SW480 (cell line): ENCODE data around the gene PPIE.
"Not testable (repeated sequence)": the region's sequence is repeated elsewhere in the genome, so short reads cannot be mapped to it uniquely, and the experiment has no call there.

Source experiments
- DNase-seq: peaks from one replicate; pipeline ENCODE4 v3.0.0-alpha.2; 2016; ENCODE audit warnings: low spot score

Gene PPIE

DNA sequence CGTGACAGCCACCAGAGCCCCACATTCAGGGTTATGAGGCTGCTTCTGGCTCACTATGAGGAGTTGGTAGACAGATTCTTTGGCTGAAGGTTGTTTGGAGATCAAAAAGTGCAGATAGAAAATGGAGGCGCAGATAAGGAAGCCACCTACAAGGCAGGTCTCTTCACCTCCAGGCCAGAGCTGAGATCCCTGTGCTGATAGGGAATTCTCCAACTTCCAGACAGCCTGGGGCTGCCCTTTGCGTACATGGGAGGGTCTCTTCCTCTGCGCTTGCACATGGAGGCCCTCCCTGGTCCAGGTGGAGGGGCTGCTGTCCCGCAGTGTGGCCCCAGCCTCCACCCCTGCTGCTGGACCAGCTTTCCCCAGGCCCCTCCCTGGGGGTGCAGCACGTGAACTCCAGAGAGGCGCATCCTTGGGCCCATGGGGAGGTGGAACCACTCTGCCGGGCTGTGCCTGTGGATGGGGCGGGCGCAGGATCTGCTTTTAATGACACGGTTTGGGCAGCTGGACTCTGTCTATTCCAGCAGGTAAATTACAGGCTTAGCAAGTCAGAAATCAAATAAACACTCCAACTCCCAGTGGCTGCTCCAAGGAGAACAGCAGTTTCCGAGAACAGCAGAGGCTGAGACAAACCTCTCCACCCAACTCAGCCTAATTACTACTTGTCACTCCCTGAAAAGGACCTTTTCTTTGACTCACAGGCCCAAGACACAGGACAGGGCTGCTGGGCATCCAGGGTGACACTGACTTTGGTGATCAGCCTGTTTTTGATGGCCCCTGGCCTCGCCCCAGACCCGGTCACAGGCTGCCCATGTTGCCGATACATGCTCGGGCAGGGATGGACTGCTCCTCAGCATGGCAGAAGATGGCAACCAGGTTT, 20.1 kb downstream of the PPIE start:
- no peak for DNase-seq

DNA sequence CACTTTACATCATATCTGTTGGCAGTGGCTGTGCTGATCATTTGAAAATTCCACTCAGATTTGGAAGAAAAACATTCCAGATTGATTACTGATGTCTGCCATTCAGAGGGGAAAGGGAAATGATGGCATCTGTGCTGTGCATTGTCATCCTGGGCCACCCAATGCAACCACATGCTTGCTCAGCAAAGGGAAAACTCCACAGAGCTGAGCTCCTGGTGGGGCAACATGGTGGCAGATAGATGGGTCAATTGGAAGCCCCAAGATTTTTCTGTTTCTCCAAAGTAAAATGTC, 20.7 kb downstream of the PPIE start:
- DNase-seq = no peak

DNA sequence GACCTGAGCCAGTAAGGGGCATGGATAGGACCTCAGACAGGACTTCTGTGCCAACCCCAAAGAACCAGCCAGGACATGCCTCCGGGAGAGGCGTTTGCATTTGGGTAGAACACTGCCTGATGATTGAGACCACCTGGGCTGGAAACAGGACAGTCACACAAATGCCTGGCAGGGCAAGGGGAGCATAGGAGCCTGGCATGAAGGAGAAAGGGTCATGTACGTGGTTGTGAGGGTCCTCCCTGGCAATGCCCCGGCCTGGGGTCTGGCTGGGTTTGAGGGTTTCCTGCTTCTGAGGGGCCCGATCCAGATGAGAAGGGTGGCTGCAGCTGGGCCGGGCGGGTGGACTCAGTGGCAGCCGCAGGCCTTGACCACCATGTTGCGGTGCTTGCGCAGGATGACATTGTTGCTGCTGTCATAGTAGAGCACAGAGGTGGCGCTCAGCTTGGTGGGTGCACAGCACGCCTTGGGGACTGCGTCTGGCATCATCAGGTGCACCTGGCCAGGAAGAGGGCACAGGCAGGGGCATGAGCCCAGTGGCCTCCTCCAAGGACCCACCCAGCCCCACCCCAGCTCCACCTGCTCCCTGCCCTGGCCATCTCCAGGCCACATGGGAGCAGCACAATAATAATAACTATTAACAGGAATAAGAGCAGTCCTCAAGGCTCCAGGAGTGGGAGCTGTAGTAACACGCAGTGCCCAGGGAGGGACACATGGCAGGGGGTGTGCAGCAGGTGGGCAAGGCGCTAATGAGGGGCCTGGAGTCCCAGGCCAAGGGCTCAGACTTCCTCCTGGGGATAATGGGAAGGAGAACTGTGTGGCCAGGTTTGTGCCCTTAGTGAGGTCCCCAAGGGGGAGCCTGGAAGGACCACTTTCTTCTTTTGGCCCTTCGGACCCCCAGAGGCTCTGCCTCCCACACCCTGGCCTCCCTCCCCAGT, 21.7 kb downstream of the PPIE start:
- DNase-seq = no peak

DNA sequence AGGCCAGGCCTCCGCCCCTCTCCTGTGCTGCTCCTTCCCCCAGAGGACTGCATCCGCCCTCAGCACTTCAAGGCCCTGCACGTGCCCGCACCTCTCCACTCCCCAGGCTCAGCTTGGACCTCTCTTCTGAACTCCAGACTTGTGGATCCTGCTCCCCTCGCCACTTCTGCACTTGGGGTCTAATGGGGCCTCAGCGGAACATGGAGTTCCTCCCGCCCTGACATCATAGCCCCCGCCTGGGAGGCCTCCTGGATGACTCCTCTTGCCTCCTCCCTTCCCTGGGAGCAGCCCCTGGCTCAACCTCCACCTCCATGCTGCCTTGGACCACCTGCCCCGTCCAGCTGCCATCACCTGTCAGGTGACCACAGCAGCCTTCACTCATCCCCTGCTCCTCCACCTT, 22.3 kb downstream of the PPIE start:
- DNase-seq = no peak

DNA sequence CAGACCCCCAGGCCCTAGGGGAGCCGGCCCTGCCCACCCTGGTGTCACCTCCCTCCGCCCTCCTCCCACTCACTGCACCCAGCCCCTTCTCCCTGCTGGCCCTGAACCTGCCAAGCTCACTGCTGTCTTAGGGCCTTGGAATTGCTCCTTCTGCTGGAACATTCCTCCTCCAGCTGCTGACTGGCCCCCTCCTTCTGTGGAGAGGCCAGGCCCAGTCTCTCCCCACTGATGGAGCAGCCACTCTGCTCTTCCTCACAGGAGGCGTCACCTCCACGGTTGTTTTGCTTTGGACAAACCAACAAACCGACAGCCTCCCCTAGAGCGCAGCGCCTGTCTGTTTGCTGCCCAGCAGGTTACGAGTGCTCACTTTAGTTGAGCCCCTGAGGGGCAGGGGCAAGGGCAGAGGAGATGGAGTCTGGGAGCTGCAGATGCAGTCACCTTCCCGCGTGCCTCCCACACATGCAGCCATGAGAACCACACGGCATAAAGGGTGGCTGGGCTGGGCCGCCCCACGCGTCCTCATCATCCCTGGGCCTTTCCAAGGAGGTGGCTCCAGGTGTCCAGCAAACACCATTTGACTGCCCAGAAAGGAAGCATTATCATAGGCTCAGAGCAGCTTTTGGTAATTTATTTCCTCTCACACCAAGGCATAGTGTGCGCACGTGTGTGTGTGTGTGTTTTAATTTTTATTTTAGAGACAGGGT, 23.0 kb downstream of the PPIE start:
- no peak for DNase-seq

DNA sequence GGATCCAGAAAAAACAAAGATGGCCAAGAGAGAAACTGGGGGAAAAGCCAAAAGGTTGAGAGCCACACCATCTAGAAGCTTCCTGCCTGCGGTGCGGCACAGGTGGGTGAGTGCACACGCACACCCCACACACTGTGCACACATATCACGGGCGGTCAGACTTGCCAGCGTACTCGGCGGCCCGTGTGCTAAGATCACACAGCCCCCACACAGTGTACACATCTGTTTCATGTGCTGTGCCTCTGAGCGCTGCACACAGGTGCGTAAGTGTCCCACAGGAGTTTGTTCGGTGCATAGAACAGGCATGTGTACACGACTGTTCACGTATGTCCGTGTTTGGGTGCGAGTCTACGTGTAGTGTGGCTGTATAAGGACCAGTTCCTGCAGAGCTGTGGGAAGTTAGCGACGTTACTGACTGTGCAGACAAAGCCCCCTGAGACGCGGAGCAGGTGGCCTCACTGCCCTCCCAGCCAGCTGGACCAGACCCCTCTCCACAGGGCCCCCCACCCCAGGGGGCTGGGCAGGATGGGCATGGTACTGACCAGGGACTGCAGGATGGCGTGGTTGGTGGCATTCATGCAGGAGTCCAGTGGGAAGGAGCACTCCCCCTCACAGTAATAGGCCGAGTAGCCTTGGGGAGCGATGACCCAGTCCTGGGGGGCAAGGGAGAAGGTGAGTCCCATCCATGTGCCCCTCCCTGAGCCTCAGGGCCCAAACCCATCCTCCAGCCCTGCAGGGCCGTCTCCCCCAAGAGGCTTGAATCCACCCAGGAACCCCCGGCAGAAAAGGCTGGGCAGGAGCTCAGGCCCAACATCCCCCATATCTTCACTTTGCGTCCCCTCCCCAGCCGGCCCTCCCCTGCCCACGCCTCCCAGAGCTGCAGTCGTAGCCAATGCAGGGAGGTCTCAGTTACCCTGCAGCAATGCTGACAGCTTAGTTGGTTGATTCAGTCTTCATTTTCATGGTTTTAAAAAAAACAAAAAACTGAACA, 24.2 kb downstream of the PPIE start:
- no peak for DNase-seq

DNA sequence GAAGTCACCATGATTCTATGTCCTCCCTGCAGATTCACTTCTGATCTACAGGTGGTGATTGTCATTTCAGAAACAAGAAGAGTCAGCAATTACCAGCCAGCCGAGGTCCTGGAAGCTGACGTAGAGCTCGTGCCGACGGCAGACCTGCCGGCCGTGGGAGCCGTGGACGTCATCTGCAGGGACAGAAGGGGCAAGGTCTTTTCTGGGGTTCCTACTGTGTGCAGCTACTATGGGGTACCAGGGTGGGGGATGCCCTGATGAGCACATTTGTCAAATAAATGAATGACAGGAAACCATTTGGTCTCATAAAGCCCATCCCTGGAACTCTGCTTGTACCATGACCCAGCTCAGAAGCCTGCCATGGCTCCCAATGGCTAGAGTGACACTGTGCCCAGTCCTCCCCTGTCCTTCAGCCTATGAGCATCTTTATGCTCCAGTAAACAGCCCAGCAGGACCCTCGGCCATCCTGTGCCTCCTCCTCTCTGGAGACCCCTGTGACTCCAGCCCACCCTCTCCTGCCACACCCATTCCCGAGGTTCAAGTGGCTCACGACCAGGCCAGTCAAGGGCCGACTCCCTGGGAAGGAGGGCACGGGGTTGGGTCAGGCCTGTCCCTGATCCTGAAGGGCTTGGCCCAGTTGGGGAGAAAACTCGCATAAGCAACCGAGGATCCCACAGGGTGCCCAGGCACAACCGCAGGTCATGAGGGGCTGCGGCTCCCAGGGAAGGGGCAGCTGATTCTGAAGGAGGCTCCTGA, 25.1 kb downstream of the PPIE start:
- DNase-seq = not testable (repeated sequence)

DNA sequence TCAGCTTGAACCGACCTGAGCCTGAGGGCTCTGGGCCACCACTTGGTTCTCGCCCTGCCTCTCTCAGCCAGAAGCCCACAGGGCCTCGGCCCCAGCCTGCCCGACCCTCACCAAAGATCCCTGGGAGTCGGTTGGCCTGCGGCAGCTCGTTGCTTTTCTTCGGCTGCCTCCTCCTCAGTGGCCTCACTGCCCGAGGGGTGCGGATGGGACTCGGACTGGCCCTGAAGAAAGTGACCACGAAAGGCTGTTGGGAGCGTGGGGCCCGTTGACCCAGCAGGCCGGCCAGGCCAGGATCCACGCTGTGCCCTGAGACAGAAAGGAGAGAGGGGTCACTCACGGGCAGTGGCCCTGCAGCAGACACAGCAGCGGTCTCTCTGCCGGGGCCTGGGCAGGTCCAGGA, 25.8 kb downstream of the PPIE start:
- not testable (repeated sequence) for DNase-seq

DNA sequence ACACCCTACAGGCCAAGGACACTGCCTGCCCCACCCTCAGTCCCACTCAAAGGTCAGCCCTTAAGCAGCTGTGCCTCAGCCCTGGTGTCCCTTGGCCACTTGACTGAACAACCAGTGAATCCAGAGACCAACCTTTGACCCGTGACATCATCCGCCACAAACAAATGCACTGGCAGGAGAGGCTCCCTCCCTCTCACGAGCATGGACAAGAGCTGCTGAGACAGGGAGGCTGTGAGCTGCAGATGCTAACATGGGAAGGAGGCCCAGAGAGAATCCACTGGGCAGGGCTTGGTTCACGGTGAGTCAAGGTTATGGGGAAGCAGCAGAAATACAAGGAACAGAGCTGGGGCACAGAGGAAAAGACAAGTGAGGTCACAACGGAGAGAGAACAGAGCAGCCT, 27.8 kb downstream of the PPIE start:
- not testable (repeated sequence) for DNase-seq

DNA sequence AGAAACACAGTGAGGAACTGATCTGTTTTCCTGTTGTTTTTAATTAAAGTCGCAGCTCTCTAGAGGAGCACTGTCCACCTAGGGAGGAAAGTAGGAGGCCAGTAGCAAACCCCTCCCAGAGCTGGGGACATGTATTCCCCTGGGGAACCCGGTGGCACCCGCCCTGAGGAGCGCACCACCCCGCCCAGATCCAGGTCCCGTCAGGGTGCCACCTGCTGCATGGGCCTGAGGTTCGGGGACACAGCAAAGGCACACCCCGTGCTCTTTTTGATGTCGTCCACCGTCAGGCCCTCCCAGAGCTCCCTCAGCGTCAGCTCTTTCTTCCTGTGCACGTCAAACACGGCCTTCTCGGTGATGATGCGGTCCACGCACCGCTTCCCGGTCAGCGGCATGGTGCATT, 30.8 kb downstream of the PPIE start:
- not testable (repeated sequence) for DNase-seq

DNA sequence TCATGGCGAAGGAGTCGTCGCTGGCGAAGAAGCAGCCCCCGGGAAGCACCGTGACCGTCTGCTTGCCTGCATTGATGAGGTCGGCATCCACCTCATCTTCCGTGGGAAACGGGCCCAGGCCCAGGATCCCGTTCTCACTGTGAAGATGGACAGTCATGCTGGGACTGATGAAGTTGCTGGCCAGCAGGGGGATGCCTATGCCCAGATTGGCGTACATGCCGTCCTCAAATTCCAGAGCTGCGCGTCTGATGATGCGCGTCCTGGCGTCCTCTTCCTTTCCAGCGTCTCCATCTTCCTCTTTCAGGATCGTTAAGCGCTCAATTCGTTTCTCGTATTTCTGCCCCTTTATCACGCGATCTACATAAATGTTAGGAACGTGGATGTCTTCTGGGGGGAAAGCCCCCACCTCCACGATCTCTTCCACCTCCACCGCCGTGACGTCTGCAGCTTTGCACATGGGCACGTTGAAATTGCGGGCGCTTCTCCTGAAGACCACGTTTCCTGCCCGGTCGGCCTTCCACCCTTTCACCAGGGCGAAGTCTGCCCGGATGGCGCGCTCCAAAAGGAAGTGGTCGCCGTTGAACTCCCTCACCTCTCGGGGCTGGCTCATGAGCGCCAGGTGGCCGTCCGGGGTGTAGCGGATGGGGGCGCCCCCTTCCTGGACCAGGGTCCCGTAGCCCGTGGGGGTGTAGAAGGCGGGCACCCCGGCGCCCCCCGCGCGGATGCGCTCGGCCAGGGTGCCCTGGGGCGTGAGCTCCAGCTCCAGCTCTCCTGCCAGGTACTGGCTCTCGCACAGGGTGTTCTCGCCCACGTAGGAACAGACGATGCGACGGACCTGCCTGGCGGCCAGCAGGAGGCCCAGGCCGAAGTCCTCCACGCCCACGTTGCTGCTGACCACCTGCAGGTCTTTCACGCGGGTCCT, 31.7 kb downstream of the PPIE start:
- DNase-seq = not testable (repeated sequence)

DNA sequence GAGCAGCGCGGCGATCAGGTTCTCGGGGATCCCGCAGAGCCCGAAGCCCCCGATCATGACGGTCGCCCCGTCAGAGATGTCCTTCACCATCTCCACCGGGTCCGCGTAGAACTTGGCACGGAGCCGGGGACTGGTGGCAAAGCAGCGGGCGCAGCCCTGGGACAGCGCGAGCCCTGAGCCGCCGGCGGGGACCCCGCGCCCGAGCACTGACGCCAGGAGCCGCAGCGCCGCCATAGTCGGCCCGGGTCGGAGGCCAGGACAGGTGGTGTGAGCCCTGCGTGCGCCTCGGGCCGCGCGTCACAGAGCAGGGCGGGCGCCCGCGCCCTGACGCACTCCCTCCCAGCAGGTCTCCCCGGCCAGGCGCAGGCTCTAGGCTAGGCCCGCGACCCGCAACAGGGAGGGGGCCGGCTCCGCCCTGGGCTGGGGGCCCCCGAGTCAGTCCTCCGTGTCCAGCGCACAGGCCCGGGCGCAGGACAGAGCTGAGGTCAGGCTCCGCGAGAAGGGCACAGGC, 32.4 kb downstream of the PPIE start, which contains the start of gene OXCT2:
Gene OXCT2, minus strand, starts transcription at position 327 of the 511 bp plus-strand sequence. Its CDS starts 93 bp downstream, at position 234.
- DNase-seq = not testable (repeated sequence)

DNA sequence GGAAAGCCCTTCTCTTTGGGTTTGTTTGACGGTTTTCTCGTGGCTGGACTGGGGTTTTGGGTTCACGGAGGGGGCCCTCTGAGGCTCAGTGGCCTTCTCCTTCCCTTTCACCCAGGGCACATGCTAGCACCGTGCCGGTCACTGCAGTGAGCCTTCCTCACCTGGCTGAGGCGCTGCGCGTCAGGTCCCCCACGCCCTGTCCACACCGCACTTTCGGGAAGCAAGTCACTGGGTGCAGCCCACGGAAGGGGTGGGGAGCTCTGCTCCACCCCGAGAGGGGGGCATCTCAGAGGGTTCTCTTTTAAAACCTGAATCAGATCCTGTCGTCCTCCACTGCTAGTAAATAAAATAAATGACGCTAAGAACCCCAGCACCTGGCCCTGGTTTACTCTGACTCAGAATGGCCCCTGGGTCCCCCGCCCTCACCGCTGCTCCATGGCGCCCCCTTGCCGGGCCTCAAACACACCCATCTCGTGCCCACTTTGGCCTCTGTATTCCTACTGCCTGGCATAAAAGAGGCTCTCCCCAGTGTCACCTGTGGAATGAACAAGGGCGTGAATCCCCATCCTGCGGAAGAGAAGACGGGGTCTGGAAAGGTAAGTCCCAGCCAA, 34.8 kb downstream of the PPIE start:
- DNase-seq = not testable (repeated sequence)

DNA sequence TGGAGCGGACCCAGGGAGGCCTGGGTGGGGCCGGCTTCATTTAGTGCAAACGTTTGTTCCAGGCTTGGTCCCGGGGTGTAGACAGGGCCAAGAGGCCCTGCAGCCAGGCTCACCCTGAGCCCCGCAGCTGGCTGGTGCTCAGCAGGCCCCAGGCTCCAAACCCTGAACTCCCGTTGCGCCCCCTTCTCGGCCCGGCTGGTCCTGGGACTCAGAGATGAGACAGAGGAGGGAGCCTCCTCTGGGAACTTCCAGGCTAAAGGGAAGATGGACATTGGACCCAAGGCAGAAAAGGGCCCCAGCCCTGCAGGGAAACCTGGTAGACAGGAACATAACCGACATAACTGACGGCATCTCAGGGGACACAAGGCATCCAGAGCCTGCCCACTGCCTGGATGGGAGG, 36.5 kb downstream of the PPIE start:
- not testable (repeated sequence) for DNase-seq

DNA sequence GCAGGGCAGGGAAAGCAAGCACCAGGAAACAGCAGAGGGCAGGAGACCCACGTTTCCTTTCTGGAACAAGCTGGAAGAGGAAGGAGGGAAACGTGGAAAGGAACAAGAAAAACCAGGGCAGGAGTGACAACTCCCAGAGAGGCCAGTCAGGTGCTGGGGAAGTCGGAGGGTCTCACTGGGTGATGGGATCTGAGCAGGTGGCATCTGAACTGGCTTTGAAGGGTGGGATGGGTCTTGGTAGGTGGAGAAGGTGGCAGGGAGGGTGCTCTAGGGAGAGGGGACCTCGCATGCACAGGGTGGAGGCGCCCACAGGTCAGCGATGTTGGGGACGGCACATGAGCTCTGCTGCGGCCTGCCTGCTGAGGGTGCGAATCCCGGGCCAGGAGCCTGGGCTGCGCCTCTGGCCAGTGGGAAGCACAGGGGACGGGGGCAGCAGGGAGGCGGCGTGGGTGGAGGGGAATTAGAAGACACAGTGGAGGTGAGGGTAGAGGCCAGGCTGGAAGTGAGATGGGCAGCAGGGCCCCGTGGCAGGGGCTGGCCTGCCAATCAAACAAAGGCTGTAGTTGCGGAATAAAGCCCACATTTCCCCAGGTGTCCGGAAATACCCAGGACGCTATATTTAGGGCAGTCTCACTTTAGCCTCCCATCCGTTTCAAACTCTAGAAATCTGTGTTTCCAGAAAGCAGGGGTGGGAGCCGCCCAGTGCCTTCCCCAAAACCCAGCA, 37.2 kb downstream of the PPIE start:
- DNase-seq = not testable (repeated sequence)

DNA sequence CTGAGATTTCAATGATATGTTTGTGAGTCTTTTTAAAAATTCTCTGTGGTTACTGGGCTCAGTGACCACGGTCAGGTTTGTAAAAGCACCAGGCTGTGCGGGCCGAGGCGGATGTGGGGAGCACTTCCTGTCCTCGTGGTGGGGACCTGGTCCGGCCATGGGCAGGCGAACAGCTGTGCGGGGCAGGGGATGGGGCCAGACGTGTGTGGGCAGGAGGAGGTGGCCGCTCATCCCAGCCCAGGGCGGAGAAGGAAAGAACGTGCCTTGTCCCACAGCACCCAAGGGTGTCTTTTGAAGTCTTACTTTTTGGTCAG, 37.7 kb downstream of the PPIE start:
- no peak for DNase-seq

DNA sequence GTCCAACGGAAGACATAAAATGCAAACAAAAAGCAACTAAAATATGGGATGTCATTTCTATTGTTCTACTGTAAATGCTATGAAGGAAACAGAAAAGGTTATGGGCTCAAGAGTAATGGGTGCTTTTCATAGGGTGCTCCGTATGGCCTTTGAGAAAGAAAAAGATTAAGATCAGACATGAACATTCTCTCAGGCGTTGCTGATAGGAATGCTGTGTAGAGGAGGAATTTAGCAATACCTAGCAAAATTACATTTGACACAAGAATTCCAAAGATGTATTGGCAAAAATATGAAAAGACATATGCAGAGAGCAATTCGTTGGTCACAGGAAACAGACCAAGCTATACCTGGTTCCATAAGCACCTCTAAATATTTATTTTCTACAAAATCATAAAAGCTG, 38.2 kb downstream of the PPIE start:
- no peak for DNase-seq

DNA sequence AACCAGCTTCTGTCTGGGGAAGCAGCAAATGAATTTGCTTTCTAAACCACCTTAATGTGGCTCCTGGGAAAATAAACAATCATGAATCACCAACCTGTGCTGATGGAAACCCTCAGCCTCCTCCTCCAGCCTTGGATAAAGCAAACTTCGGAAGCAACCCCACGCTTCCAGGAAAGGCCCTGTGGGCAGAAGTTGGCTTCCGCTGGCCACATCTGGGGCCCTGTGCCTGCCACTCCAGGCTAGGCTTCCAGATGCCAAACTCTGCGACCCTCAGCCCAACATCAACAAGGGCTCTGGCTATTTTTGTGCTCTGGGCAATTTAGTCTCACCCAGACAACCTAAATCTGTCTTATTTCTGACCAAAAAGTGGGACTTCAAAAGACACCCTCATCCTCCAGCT, 38.6 kb downstream of the PPIE start:
- peak; percentile 26 for DNase-seq
